ENCODE measurements around the gene MLLT1. TPM values are rescaled to one million over a fixed set of nuclear protein-coding genes. Genes with fewer than 3 reads are reported as not detected.

MLLT1 gene
- total RNA-seq, 1 experiment from 2014 or later = 54.9 TPM

GRCh38 chr19:6209233-6209632, 70.5 kb downstream of the MLLT1 start:
- H3K4me1 ChIP-seq (ENCODE audit: insufficient read depth, low read length) = no peaks in the 10 kb centered on the region
- no peak overlapping the region for H3K18ac ChIP-seq (ENCODE audit: insufficient read length, low read depth, low read length)
- H3K27ac Mint-ChIP-seq = peak overlapping the region in 1 of 3 experiments; percentile 72; a peak in 1 of 7 replicates
- no peak overlapping the region for H3K4me2 ChIP-seq (ENCODE audit: insufficient read depth, insufficient read length, low read length)
- H3K79me2 ChIP-seq (ENCODE audit: insufficient read depth, low read length) = no peaks in the 10 kb centered on the region
- H4K20me1 ChIP-seq (ENCODE audit: control insufficient read depth, insufficient read depth, insufficient read length) = no peaks in the 10 kb centered on the region
- no peak for DNase-seq
- H3K23me2 ChIP-seq (ENCODE audit: insufficient read length, low read depth, low read length, poor library complexity, severe bottlenecking) = no peaks in the 10 kb centered on the region
- no peaks in the 10 kb centered on the region for H3K4me1 Mint-ChIP-seq
- H2BK5ac ChIP-seq (ENCODE audit: insufficient read length, low read length) = no peak overlapping the region
- no peak overlapping the region for H3K4ac ChIP-seq (ENCODE audit: low read depth, low read length)
- no peak overlapping the region for H3K4me3 Mint-ChIP-seq
- no peak for TF ChIP-seq CTCF (conservative IDR thresholded peaks at IDR 0.05)
- no peak overlapping the region for H4K91ac ChIP-seq (ENCODE audit: insufficient read length, low read depth, low read length)
- H2BK12ac ChIP-seq (ENCODE audit: insufficient read length, low read depth, low read length) = no peak overlapping the region
- H3K9ac ChIP-seq (ENCODE audit: extremely low read depth, insufficient read length, low read length) = no peak overlapping the region
- no peak overlapping the region for H4K8ac ChIP-seq (replicated peaks; ENCODE audit: insufficient read length, low read depth, low read length)
- no peaks in the 10 kb centered on the region for H3K27me3 ChIP-seq (ENCODE audit: insufficient read depth, low read length)
- no peak overlapping the region for H3K56ac ChIP-seq (ENCODE audit: insufficient read length, low read depth, low read length)
- no peaks in the 10 kb centered on the region for H3K9me3 ChIP-seq (ENCODE audit: control insufficient read depth, low read depth, low read length)
- H3K14ac ChIP-seq (ENCODE audit: insufficient read depth, low read length) = no peak overlapping the region
- H2BK120ac ChIP-seq (ENCODE audit: low read depth, low read length, poor library complexity, severe bottlenecking) = no peak overlapping the region
- peaks cover 14% of the 10 kb centered on the region for H3K27me3 Mint-ChIP-seq (ENCODE audit: low read depth)
- no peak overlapping the region for H2BK15ac ChIP-seq (ENCODE audit: low read depth, low read length)
- no peaks in the 10 kb centered on the region for H3K79me1 ChIP-seq (ENCODE audit: insufficient read depth, low read depth, low read length, poor library complexity, severe bottlenecking)
- H2AK5ac ChIP-seq (ENCODE audit: insufficient read length, low read length) = no peak overlapping the region
- H3K27ac ChIP-seq (ENCODE audit: insufficient read length, low read depth, low read length) = no peak overlapping the region
- no CpG with 5 or more reads among the region's 4 CpGs for WGBS (ENCODE audit: extremely low coverage, insufficient read length, low lambda C conversion rate)
- H2AFZ ChIP-seq (ENCODE audit: low read length) = no peak overlapping the region
- no peak overlapping the region for H3K23ac ChIP-seq (ENCODE audit: insufficient read length, low read depth, low read length)
- H3K9me3 Mint-ChIP-seq = no peaks in the 10 kb centered on the region
- H3T11ph ChIP-seq (ENCODE audit: low read length) = no peak overlapping the region
- no peak overlapping the region for H4K5ac ChIP-seq (ENCODE audit: insufficient read length, low read depth, low read length)
- H3K36me3 Mint-ChIP-seq (ENCODE audit: insufficient read depth in 1 of 3, low read depth in 3 of 3) = peaks cover 3 to 11% (median 11%) of the 10 kb centered on the region in 3 experiments
- no peak overlapping the region for H2BK20ac ChIP-seq (ENCODE audit: low read depth, low read length, poor library complexity, severe bottlenecking)
